GM20000 (cell line): Measurements from ENCODE around the gene SPTB.

Experiments
- DNase-seq: peaks from one replicate; pipeline ENCODE4 v3.0.0; 2012; ENCODE audit warnings: low spot score
- TF ChIP-seq, protein P1 (sequence below): IDR thresholded peaks from 2 replicates; pipeline ENCODE4 v1.5.1; 2012; ENCODE audit warnings: mild to moderate bottlenecking, control low read depth; ENCODE audit errors: extremely low read depth, missing control alignments

Gene SPTB

DNA sequence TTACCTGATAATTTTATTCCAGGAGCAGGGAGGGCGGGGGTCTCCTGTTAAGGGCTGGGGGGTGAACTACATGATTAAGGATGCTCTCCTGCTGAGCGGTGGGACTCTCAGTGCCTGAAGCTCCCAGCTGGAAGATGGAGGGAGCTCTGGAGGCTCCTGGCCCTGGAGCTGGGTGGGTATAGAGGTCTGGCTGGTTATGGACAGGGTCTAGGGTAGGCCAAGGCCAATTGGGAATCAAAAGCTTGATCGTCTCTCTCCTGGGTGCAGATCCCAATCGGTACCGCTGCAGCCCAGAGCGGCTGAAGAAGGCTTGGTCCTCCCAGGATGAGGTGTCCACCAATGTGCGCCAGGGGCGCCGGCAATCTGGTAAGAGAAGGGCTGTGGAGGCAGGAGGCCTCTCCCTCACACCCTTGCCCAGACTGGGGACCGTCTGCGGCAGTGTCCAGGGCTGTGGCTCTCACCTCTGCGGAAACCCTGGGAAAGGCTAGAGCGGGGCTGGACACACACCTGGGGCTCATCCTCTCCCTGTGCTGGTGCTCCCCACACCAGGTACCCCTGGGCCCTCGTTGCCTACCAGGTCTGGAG, 147.1 kb downstream of the SPTB start:
- TF ChIP-seq, protein P1, sequence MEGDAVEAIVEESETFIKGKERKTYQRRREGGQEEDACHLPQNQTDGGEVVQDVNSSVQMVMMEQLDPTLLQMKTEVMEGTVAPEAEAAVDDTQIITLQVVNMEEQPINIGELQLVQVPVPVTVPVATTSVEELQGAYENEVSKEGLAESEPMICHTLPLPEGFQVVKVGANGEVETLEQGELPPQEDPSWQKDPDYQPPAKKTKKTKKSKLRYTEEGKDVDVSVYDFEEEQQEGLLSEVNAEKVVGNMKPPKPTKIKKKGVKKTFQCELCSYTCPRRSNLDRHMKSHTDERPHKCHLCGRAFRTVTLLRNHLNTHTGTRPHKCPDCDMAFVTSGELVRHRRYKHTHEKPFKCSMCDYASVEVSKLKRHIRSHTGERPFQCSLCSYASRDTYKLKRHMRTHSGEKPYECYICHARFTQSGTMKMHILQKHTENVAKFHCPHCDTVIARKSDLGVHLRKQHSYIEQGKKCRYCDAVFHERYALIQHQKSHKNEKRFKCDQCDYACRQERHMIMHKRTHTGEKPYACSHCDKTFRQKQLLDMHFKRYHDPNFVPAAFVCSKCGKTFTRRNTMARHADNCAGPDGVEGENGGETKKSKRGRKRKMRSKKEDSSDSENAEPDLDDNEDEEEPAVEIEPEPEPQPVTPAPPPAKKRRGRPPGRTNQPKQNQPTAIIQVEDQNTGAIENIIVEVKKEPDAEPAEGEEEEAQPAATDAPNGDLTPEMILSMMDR, result no peak
- DNase-seq, result no peak

DNA sequence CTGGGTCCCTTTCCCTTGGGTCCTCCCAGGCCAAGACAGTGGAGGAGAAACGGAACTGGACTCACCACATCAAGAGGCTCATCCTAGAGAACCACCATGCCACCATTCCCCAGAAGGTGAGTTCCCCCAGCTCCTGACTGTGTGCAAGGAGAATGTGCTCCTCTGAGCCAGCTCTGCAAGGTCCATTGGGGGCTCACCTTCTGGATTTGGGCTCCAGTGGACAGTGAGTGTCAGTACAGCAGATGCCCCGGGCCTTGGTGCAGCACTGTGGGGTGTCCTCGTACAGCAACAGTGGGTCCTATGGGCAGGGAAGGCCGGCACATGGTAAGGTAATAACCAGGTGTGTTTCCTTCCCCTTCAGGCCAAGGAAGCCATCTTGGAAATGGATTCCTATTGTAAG, 147.6 kb downstream of the SPTB start:
- TF ChIP-seq, protein P1, result no peak
- DNase-seq, result no peak

DNA sequence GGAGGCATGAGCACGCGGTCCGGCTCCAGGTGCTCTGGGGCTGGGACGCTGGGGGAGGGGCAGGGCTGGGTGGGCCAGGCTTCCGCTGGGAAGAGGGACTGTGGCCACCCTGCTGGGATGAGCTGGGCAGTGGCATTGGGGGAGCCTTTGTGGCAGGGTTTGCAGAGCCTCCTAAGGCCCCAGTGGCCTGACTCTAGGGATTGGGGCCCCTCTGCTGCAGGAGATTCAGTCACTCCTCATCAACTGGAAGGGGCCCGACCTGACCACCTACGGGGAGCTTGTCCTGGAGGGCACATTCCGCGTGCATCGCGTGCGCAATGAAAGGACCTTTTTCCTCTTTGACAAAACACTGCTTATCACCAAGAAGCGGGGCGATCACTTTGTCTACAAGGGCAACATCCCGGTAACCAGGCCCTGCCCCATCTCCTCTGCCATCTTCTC, 148.5 kb downstream of the SPTB start:
- TF ChIP-seq, protein P1, result no peak
- no peak for DNase-seq

DNA sequence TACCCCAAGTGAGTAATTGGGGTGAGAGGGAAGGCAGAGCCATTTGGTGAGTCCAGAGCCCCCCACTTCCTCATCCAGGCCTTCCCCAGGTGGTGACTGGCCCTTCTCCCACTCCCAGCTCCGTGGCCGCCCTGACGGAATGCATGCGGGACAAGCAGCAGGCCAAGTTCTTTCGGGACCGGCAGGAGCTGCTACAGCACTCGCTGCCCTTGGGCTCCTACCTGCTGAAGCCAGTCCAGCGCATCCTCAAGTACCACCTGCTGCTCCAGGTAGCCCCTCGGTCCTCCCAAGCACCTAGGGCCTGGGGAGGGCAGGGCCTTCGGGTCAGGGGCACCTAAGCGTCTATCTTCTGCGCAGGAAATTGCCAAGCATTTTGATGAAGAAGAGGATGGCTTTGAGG, 149.0 kb downstream of the SPTB start:
- TF ChIP-seq, protein P1, result no peak
- DNase-seq, result no peak

DNA sequence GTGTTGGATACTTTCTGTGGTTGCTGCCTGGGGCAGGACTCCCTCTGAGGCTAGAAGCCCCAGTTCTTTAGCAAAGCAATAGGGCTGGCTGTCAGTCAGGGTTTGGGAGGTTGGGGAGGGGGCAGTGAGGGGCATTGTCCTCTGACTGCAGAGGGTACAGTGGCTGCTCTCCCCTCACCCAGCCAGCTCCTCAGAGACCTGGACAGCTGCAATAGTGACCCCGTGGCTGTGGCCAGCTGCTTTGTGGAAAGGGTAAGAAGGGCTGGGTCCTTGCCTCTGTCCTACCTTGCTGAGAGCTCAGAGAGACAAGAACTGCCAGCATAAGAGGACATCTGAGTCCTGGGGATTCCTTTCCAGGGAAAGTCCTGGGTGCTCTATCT, 149.7 kb downstream of the SPTB start:
- DNase-seq, result no peak
- TF ChIP-seq, protein P1, result no peak

DNA sequence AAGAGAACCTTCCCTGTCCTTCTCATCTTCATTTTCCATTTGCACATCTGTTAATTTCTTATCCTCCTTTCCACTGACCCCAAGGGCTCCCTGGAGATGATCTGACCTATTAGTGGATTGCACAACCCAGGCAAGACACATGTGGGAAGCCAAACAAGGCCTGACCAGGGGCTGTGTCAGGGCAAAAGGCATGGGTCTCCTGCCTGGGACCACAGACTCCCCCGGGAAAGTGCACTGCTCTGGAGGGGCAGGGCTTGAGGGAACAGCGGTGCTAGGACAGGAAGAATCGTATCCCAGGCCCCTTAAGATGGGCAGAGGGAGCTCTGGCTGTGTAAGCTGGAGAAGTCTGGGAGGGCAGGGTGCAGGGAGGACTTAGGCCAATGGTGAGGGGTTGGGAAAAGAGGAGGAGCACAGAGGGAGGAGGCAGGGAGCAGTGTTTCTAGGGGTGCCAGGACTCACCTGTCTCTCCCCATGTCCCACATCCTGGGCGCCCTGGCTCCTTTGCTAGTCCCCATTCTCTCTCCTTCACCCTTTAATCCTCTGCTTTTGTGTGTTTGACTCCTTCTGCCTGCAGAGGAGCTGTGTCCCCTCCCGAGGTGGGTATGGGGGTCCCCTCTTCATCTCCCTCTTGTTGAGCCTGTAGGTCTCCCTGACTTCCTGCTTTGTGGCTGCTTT, 150.2 kb downstream of the SPTB start:
- TF ChIP-seq, protein P1, result no peak
- no peak for DNase-seq

DNA sequence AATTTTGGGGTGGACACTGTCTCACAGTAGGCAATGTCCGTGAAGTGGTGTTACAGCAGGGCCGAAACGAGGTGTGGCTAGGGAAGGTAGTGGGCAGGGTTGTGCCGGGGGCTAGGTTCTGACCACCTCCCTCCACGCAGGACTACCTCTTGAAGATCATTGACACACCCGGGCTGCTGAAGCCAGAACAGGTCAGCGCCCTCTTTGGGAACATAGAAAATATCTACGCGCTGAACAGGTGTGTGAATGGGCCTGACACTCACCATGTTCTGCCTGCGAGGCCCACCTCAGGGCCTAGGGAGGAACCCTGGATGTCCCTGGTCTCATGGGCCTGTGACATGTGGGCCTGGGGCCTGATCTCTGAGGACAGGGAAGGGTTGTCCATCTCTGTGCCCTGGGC, 150.9 kb downstream of the SPTB start:
- TF ChIP-seq, protein P1, result no peak
- no peak for DNase-seq
